Measurements from ENCODE around the gene ARFRP1. TPM values are rescaled to one million over a fixed set of nuclear protein-coding genes. Genes with fewer than 3 reads are reported as not detected.

ARFRP1 gene
- total and polyA plus RNA-seq, 2 of the 13 experiments (the other 11 are each of a cell fraction or from before 2014, with no cell fraction given) = 32.0 to 51.1 TPM

- Histone ChIP-seq H3K36me3 (replicated peaks in 1 of 2; ENCODE audit: control insufficient read depth in 1 of 2, insufficient read depth in 2 of 2, low read length in 2 of 2) (peaks cover 22 to 27% of the 10 kb centered on the region in 2 experiments), H3K79me2 (ENCODE audit: insufficient read depth, low read length) (peaks cover 23% of the 10 kb centered on the region), H3K9ac (ENCODE audit: insufficient read depth, low read depth, low read length) (peak overlapping the region; percentile 84), H4K20me1 (ENCODE audit: insufficient read depth, low read length) (no peaks in the 10 kb centered on the region), H3K4me1 (ENCODE audit: insufficient read depth, low read length) (peaks cover 64% of the 10 kb centered on the region), H3K9me3 (ENCODE audit: low read length) (no peaks in the 10 kb centered on the region), H3K4me3 (replicated peaks in 1 of 3; ENCODE audit: insufficient read depth in 1 of 3, low read depth in 2 of 3, low read length in 3 of 3) (peak overlapping the region; percentile 61 to 84 (median 83)), H2AFZ (ENCODE audit: low read length) (no peak overlapping the region), H3K27ac (ENCODE audit: extremely low read length, insufficient read depth, low read length) (peak overlapping the region; percentile 92), H3K27me3 (ENCODE audit: control insufficient read depth in 1 of 2, insufficient read depth in 2 of 2, low read length in 2 of 2) (no peaks in the 10 kb centered on the region), H3K4me2 (ENCODE audit: low read depth, low read length) (peak overlapping the region; percentile 95)
- no TSS peak for BruUV-seq (replicated peaks)
- DNase-seq (ENCODE audit: low spot score) (peak; percentile 95), FAIRE-seq (peak; percentile 72), ATAC-seq (peak; percentile 54)
- intact Hi-C loops (cut with micrococcal nuclease; ENCODE audit: unreplicated experiment) = loop anchor here (2.0 to 10.0 kb wide), 3 partner anchors 34 to 124 kb away; partner anchors contain the start of genes ABHD16B, ARFRP1 and TPD52L2
- 1% methylated on average over 20 of the region's 29 CpGs for WGBS (ENCODE audit: low lambda C conversion rate)
- ChIA-PET CTCF (ENCODE audit: low intra/inter-chr PET ratio, low total read pairs) (interaction anchor here (1.0 kb wide), 1 partner anchor 34 kb away, joined by 4 read pairs; no protein-coding TSS in a partner anchor), POLR2A (interaction anchor here (0.6 to 2.4 kb wide), 32 partner anchors 9 to 322 kb away, joined by 3 to 41 read pairs (median 4); partner anchors contain the start of genes ARFRP1, DNAJC5, GMEB2 and PRPF6)
- in situ Hi-C loops (cut with HindIII; ENCODE audit: extremely low pct_ligation_motif_present, low pct_unique_long_range_greater_than_20kb) = loop anchor here (5.0 kb wide), 1 partner anchor 33 kb away; the partner anchor contains the start of genes ARFRP1 and ZGPAT
- TF ChIP-seq SNAPC2 (CRISPR knock-in tag; IDR thresholded peaks at IDR 0.05) (0 out of 2 replicates have a peak, but pooled peaks have one; percentile 84), ZMYM3 (CRISPR knock-in tag; IDR thresholded peaks at IDR 0.05) (peak; percentile 77; the same call in 1 of the 2 replicates), MZF1 (CRISPR knock-in tag; IDR thresholded peaks at IDR 0.05; ENCODE audit: borderline replicate concordance) (peak; percentile 9), ZC3H4 (CRISPR knock-in tag; IDR thresholded peaks at IDR 0.05; ENCODE audit: borderline replicate concordance) (no peak; the same call in 1 of the 2 replicates), ZNF703 (CRISPR knock-in tag; IDR thresholded peaks at IDR 0.05; ENCODE audit: borderline replicate concordance) (peak; percentile 47; the same call in 1 of the 2 replicates), THAP7 (CRISPR knock-in tag; IDR thresholded peaks at IDR 0.05) (0 out of 2 replicates have a peak, but pooled peaks have one; percentile 77), U2AF1 (optimal IDR thresholded peaks at IDR 0.05; ENCODE audit: low read depth, low read length) (no peak), CSRNP1 (CRISPR knock-in tag; IDR thresholded peaks at IDR 0.05) (peak; percentile 93), ZNF235 (CRISPR knock-in tag; IDR thresholded peaks at IDR 0.05; ENCODE audit: borderline replicate concordance) (peak; percentile 82), ZNF878 (CRISPR knock-in tag; IDR thresholded peaks at IDR 0.05) (0 out of 2 replicates have a peak, but pooled peaks have one; percentile 59), FOXO1 (CRISPR knock-in tag; IDR thresholded peaks at IDR 0.05) (peak; percentile 81), ZNF282 (IDR thresholded peaks at IDR 0.05; ENCODE audit: partially characterized antibody) (no peak), SP140L (CRISPR knock-in tag; IDR thresholded peaks at IDR 0.05; ENCODE audit: borderline replicate concordance) (peak; percentile 84; the same call in 1 of the 2 replicates)
- TF ChIP-seq, protein P1, sequence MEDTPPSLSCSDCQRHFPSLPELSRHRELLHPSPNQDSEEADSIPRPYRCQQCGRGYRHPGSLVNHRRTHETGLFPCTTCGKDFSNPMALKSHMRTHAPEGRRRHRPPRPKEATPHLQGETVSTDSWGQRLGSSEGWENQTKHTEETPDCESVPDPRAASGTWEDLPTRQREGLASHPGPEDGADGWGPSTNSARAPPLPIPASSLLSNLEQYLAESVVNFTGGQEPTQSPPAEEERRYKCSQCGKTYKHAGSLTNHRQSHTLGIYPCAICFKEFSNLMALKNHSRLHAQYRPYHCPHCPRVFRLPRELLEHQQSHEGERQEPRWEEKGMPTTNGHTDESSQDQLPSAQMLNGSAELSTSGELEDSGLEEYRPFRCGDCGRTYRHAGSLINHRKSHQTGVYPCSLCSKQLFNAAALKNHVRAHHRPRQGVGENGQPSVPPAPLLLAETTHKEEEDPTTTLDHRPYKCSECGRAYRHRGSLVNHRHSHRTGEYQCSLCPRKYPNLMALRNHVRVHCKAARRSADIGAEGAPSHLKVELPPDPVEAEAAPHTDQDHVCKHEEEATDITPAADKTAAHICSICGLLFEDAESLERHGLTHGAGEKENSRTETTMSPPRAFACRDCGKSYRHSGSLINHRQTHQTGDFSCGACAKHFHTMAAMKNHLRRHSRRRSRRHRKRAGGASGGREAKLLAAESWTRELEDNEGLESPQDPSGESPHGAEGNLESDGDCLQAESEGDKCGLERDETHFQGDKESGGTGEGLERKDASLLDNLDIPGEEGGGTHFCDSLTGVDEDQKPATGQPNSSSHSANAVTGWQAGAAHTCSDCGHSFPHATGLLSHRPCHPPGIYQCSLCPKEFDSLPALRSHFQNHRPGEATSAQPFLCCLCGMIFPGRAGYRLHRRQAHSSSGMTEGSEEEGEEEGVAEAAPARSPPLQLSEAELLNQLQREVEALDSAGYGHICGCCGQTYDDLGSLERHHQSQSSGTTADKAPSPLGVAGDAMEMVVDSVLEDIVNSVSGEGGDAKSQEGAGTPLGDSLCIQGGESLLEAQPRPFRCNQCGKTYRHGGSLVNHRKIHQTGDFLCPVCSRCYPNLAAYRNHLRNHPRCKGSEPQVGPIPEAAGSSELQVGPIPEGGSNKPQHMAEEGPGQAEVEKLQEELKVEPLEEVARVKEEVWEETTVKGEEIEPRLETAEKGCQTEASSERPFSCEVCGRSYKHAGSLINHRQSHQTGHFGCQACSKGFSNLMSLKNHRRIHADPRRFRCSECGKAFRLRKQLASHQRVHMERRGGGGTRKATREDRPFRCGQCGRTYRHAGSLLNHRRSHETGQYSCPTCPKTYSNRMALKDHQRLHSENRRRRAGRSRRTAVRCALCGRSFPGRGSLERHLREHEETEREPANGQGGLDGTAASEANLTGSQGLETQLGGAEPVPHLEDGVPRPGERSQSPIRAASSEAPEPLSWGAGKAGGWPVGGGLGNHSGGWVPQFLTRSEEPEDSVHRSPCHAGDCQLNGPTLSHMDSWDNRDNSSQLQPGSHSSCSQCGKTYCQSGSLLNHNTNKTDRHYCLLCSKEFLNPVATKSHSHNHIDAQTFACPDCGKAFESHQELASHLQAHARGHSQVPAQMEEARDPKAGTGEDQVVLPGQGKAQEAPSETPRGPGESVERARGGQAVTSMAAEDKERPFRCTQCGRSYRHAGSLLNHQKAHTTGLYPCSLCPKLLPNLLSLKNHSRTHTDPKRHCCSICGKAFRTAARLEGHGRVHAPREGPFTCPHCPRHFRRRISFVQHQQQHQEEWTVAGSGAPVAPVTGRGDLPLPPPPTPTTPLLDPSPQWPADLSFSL (CRISPR knock-in tag; IDR thresholded peaks at IDR 0.05) = no peak
Observed at GRCh38 chr20:63740627-63741353, 33.0 kb upstream of the ARFRP1 start.
